Lower lobe of right lung (tissue), 2 donors: ENCODE data around the gene KASH5. TPM values are rescaled to one million over a fixed set of nuclear protein-coding genes. Genes with fewer than 3 reads are reported as not detected.

ENCODE experiments used
- ATAC-seq, 2 donors: fragments of 200-7000 bp; cut with Tn5 transposase; one replicate each; pipeline ENCODE4 v1.9.1; 2020 to 2022; ENCODE audit warnings: mild to moderate bottlenecking in 2 of 2, moderate library complexity in 2 of 2
- DNase-seq: peaks from one replicate; pipeline ENCODE4 v3.0.0-alpha.2; 2020
- H3K27ac ChIP-seq: fragments of 200-600 bp; one replicate; pipeline ENCODE4 v1.8.0; 2022
- H3K27me3 ChIP-seq: fragments of 200-600 bp; one replicate; pipeline ENCODE4 v1.8.0; 2022; ENCODE audit warnings: low read depth
- H3K36me3 ChIP-seq: fragments of 200-600 bp; one replicate; pipeline ENCODE4 v1.8.0; 2022; ENCODE audit warnings: mild to moderate bottlenecking
- H3K4me1 ChIP-seq: fragments of 200-600 bp; one replicate; pipeline ENCODE4 v1.8.0; 2022
- H3K4me3 ChIP-seq: fragments of 200-600 bp; one replicate; pipeline ENCODE4 v1.8.0; 2022; ENCODE audit warnings: mild to moderate bottlenecking
- H3K9me3 ChIP-seq: fragments of 200-600 bp; one replicate; pipeline ENCODE4 v1.8.0; 2022
- CTCF ChIP-seq: fragments of 200-600 bp; IDR thresholded peaks from one replicate; pipeline ENCODE4 v1.8.0; 2022; ENCODE audit warnings: antibody characterized with exemption, mild to moderate bottlenecking
- intact Hi-C: fragments of 100-400 bp; cut with DNase I; formaldehyde crosslinking; loops from one replicate; pipeline ENCODE4 v1.11.0; 2022
- total RNA-seq: library from RNA; stranded (reverse); fragmentation: NEBNext Ultra II Directional; extraction: Animal tissue kit (Norgen Biotek cat#: 25700); gene quantifications from one replicate; pipeline ENCODE4 v1.2.1, GENCODE V29; 2021
- donor health status: DM: no; HTN: yes; CAD: no; lungs with severe emphysema.

Gene KASH5
- total RNA-seq, 1 donor from 2014 or later = 3.1 TPM

- TF ChIP-seq CTCF = no peak
- Histone ChIP-seq H3K27me3 (no peaks in the 10 kb centered on the region), H3K4me1 (no peaks in the 10 kb centered on the region), H3K36me3 (no peaks in the 10 kb centered on the region), H3K27ac (no peak overlapping the region), H3K9me3 (no peaks in the 10 kb centered on the region), H3K4me3 (no peak overlapping the region)
- intact Hi-C loops = no loop called here
- ATAC-seq (no peak), DNase-seq (no peak)
These were observed 15.5 kb downstream of the KASH5 start for GRCh38 chr19:49403404-49404187.

GRCh38 chr19:49407079-49407478 is 19.0 kb downstream of the KASH5 start:
- Histone ChIP-seq H3K4me1 (peaks cover 3% of the 10 kb centered on the region), H3K27ac (no peak overlapping the region), H3K4me3 (no peak overlapping the region), H3K27me3 (no peaks in the 10 kb centered on the region), H3K36me3 (no peaks in the 10 kb centered on the region), H3K9me3 (no peaks in the 10 kb centered on the region)
- TF ChIP-seq CTCF = no peak
- ATAC-seq (no peak), DNase-seq (no peak)
- intact Hi-C loops = no loop called here

GRCh38 chr19:49407482-49408015 is 19.5 kb downstream of the KASH5 start:
- intact Hi-C loops = no loop called here

GRCh38 chr19:49408816-49409440 is 20.9 kb downstream of the KASH5 start:
- H3K36me3 ChIP-seq = no peaks in the 10 kb centered on the region
- H3K4me3 ChIP-seq = no peak overlapping the region
- DNase-seq = no peak
- no peaks in the 10 kb centered on the region for H3K27me3 ChIP-seq
- no peaks in the 10 kb centered on the region for H3K9me3 ChIP-seq
- H3K27ac ChIP-seq = no peak overlapping the region
- TF ChIP-seq CTCF = no peak
- intact Hi-C loops = no loop called here
- H3K4me1 ChIP-seq = peaks cover 3% of the 10 kb centered on the region
- ATAC-seq = peak in 1 of 2 donors; percentile 16

More at GRCh38 chr19:49407482-49408015, 19.5 kb downstream of the KASH5 start:
- no peaks in the 10 kb centered on the region for H3K27me3 ChIP-seq
- H3K4me1 ChIP-seq = peaks cover 3% of the 10 kb centered on the region
- TF ChIP-seq CTCF = no peak
- DNase-seq (no peak), ATAC-seq (no peak)
- H3K27ac ChIP-seq = no peak overlapping the region
- no peak overlapping the region for H3K4me3 ChIP-seq
- H3K9me3 ChIP-seq = no peaks in the 10 kb centered on the region
- H3K36me3 ChIP-seq = no peaks in the 10 kb centered on the region

GRCh38 chr19:49409441-49410029 is 21.5 kb downstream of the KASH5 start:
- H3K4me3 ChIP-seq = no peak overlapping the region
- H3K27ac ChIP-seq = no peak overlapping the region
- no peaks in the 10 kb centered on the region for H3K9me3 ChIP-seq
- DNase-seq (no peak), ATAC-seq (peak; percentile 35 to 52)
- peaks cover 3% of the 10 kb centered on the region for H3K4me1 ChIP-seq
- no peak for TF ChIP-seq CTCF
- no peaks in the 10 kb centered on the region for H3K36me3 ChIP-seq
- no peaks in the 10 kb centered on the region for H3K27me3 ChIP-seq
- intact Hi-C loops = no loop called here
